Measurements from ENCODE around the gene ZNF511. TPM values are rescaled to one million over a fixed set of nuclear protein-coding genes. Genes with fewer than 3 reads are reported as not detected.

The ZNF511 gene, protein sequence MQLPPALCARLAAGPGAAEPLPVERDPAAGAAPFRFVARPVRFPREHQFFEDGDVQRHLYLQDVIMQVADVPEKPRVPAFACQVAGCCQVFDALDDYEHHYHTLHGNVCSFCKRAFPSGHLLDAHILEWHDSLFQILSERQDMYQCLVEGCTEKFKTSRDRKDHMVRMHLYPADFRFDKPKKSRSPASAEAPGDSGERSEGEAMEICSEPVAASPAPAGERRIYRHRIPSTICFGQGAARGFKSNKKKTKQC
- polyA plus RNA-seq (2011; rRNA removed) (29.3 and 32.9 TPM in 2 replicates), polyA minus RNA-seq (2011; rRNA and poly(A)+ RNA removed) (9.9 and 17.7 TPM in 2 replicates)

DNA sequence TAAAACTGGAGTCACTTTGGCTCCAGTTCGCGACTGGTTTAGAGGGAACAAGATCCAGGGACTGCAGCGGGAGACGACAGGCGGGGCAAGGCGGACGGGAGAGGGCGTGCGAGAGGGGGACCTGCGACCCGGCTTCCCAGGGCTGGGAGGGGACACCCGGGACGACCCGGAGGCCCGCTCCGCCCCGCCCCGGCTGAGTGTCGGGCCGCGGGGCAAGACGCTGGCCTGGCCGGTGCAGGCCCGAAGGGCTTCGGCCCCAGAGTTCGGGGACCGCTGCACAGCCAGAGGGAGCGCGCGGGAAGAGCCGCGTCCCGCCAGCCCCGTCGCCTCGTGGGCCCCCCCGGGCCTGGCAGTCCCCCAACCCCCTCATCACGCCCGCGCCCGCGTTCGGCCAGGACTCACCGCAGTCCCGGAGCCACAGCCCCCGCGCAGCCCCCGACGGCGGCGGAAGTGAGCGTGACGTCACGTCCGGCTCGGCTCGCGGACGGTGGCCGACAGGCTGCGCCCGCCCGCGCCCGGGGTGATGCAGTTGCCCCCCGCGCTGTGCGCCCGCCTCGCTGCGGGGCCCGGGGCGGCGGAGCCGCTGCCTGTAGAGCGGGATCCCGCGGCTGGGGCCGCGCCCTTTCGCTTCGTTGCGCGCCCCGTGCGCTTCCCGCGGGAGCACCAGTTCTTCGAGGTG, at the start of gene ZNF511, which contains the start of gene TUBGCP2:
Gene ZNF511, plus strand, starts transcription at position 494 of the 679 bp plus-strand sequence. Its CDS starts 30 bp downstream, at position 524.
Gene TUBGCP2, minus strand, starts transcription at position 452 of the 679 bp plus-strand sequence. CDS start 5,931 bp downstream, outside the sequence.
- ChIA-PET POLR2A (no interaction called here), CTCF (interaction anchor here (0.6 to 2.5 kb wide), 7 partner anchors 16 to 51 kb away, joined by 3 to 8 read pairs (median 6); no protein-coding TSS in a partner anchor)

DNA sequence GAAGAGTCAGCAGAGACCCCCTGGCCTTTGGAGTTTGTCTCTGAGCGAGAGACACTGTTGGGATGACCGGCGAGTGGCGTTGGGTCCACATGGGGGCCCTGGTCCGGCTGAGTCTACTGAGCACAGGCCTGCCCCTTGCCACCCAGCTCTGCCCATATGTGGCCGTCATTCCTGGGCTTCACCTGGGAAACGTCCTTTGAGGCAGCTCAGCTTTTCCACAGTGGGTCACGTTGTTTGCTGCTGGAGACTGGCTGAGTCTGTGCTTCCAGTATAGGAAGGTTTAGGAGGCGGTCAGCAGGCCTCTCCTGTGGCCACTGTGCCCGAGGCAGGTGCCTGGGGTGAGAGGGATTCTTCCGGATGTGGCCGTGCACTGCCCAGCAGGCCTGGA, 49.1 kb upstream of the ZNF511 start:
- no peak overlapping the region for H3K4me3 ChIP-seq (ENCODE audit: low read depth, low read length)
- POLR2A ChIA-PET = no interaction called here
- no peaks in the 10 kb centered on the region; the same call in 1 of the 2 replicates for H3K27me3 ChIP-seq (ENCODE audit: control insufficient read depth, insufficient read depth, low read length)
- TF ChIP-seq, protein P1, sequence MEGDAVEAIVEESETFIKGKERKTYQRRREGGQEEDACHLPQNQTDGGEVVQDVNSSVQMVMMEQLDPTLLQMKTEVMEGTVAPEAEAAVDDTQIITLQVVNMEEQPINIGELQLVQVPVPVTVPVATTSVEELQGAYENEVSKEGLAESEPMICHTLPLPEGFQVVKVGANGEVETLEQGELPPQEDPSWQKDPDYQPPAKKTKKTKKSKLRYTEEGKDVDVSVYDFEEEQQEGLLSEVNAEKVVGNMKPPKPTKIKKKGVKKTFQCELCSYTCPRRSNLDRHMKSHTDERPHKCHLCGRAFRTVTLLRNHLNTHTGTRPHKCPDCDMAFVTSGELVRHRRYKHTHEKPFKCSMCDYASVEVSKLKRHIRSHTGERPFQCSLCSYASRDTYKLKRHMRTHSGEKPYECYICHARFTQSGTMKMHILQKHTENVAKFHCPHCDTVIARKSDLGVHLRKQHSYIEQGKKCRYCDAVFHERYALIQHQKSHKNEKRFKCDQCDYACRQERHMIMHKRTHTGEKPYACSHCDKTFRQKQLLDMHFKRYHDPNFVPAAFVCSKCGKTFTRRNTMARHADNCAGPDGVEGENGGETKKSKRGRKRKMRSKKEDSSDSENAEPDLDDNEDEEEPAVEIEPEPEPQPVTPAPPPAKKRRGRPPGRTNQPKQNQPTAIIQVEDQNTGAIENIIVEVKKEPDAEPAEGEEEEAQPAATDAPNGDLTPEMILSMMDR (IDR thresholded peaks at IDR 0.05; ENCODE audit: insufficient read depth, low read depth, low read length) = no peak
- H3K36me3 ChIP-seq (ENCODE audit: control insufficient read depth, insufficient read depth, low read length) = no peaks in the 10 kb centered on the region
- no peak for DNase-seq (ENCODE audit: low read depth)
- CTCF ChIA-PET = interaction anchor here (1.0 to 2.1 kb wide), 3 partner anchors 12 to 70 kb away, joined by 3 to 7 read pairs (median 6); no protein-coding TSS in a partner anchor

More for the DNA sequence above, at the start of gene ZNF511, which contains the start of gene TUBGCP2:
- peak within 1 kb of the TSS; percentile 98 for H3K4me3 ChIP-seq (ENCODE audit: low read depth, low read length)
- TF ChIP-seq, protein P1 (IDR thresholded peaks at IDR 0.05; ENCODE audit: insufficient read depth, low read depth, low read length) = peak; percentile 34; the same call in 1 of the 2 replicates
- no peaks in the 10 kb centered on the region for H3K27me3 ChIP-seq (ENCODE audit: control insufficient read depth, insufficient read depth, low read length)
- peaks cover 19% of the 10 kb centered on the region for H3K36me3 ChIP-seq (ENCODE audit: control insufficient read depth, insufficient read depth, low read length)
- no peak for DNase-seq (ENCODE audit: low read depth)

DNA sequence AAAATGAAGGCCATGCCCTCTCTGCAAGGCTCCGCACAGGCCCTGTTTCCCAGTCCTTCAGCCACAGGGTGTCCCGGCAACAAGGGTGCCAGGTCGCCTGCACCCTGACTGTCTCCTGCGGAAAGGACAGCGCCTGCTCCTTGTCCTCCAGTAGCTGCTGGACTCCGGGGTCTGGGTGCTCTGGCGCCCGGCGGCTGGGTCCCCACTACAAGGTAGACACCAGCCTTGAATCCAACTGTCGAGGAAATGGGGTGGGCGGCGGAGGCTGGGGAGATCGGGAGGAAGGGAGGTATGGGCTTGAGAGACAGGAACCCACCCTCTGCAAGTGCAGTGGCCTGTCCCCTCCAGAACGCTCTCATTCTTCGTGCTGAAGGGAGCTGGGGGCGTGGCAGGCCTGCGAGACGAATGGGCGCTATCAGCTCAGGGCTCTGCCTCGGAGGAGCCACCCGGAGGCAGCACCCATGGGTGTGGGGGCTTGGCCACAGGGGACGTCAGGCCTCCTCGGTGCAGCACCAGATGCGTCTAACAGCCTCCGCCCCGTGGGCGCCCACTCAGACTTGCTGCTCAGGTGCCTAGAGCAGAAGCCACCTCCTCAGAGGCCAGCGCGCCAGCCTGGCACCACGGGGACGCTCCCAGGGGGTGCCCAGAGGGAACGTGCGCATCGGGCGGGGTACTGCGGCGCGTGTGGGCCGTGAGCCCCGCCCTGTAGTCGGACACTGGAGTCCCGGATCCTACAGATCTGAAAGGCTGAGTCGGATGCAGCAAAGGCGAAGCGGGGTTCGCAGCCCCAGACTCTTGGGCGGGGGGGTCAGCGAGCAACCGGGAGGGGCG, 47.6 kb upstream of the ZNF511 start:
- ChIA-PET CTCF (interaction anchor here (1.1 kb wide), 1 partner anchor 46 kb away, joined by 3 read pairs; no protein-coding TSS in a partner anchor), POLR2A (no interaction called here)
- Histone ChIP-seq H3K4me3 (ENCODE audit: low read depth, low read length) (peak overlapping the region; percentile 53), H3K36me3 (ENCODE audit: control insufficient read depth, insufficient read depth, low read length) (no peaks in the 10 kb centered on the region), H3K27me3 (ENCODE audit: control insufficient read depth, insufficient read depth, low read length) (no peaks in the 10 kb centered on the region; the same call in 1 of the 2 replicates)
- no peak for DNase-seq (ENCODE audit: low read depth)
- TF ChIP-seq, protein P1 (IDR thresholded peaks at IDR 0.05; ENCODE audit: insufficient read depth, low read depth, low read length) = no peak

DNA sequence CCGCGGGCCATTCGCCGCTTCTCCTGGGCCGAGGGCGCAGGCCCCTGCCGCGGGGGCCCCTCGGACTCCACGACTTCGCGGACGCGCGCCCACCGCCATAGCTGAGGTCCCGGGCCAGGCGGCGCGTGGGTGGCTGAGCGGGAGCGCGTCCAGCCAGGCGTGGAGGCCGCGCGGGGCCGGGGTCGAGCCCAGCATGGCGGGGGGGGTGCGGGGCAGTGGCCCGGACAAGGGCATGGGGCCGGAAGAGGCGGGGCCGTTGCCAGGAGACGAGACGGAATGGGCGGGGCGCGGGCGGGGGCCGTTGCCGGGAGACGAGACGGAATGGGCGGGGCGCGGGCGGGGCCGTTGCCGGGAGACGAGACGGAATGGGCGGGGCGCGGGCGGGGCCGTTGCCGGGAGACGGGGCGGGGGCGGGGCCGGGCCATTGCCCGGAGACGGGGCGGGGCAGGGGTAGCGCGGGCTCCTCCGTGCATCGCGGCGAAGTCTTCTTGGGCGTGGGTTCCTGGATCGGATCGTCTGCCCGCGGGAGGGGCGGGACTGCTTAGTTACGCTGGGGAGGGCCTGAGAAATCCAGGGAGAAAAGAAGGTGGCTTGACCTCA, 46.9 kb upstream of the ZNF511 start:
- no peak for DNase-seq (ENCODE audit: low read depth)
- TF ChIP-seq, protein P1 (IDR thresholded peaks at IDR 0.05; ENCODE audit: insufficient read depth, low read depth, low read length) = no peak
- POLR2A ChIA-PET = no interaction called here
- Histone ChIP-seq H3K4me3 (ENCODE audit: low read depth, low read length) (peak overlapping the region; percentile 53), H3K36me3 (ENCODE audit: control insufficient read depth, insufficient read depth, low read length) (no peaks in the 10 kb centered on the region), H3K27me3 (ENCODE audit: control insufficient read depth, insufficient read depth, low read length) (no peaks in the 10 kb centered on the region)
- CTCF ChIA-PET = interaction anchor here (1.1 kb wide), 1 partner anchor 46 kb away, joined by 3 read pairs; no protein-coding TSS in a partner anchor

Data from BJ (cell line).